Measurements from ENCODE around the gene FAM114A1. TPM values are rescaled to one million over a fixed set of nuclear protein-coding genes. Genes with fewer than 3 reads are reported as not detected.

The FAM114A1 gene
- total and polyA plus RNA-seq, 2 of the 8 experiments (the other 6 are each of a cell fraction or from before 2014, with no cell fraction given) = 9.5 to 12.0 TPM

- Histone ChIP-seq H2BK12ac (ENCODE audit: low read depth, low read length) (no peak overlapping the region), H3K27ac (ENCODE audit: low read depth, low read length) (no peak overlapping the region), H3K79me2 (ENCODE audit: control insufficient read depth in 1 of 2, insufficient read depth in 2 of 2, low read length in 2 of 2) (no peaks in the 10 kb centered on the region), H4K91ac (replicated peaks; ENCODE audit: insufficient read length, low read length) (no peak overlapping the region), H3K56ac (replicated peaks; ENCODE audit: insufficient read length, low read depth, low read length) (no peak overlapping the region), H3K18ac (ENCODE audit: extremely low read depth, low read length) (no peak overlapping the region), H4K20me1 (replicated peaks in 1 of 2; ENCODE audit: control insufficient read depth in 1 of 2, insufficient read depth in 2 of 2, low read length in 2 of 2) (no peaks in the 10 kb centered on the region), H3K4ac (replicated peaks; ENCODE audit: insufficient read length, low read depth, low read length) (no peak overlapping the region), H3K27me3 (replicated peaks in 1 of 4; ENCODE audit: control insufficient read depth in 3 of 4, extremely low read depth in 1 of 4, insufficient read depth in 3 of 4, low read length in 3 of 4) (no peaks in the 10 kb centered on the region), H4K8ac (ENCODE audit: extremely low read depth, insufficient read depth, low read length) (no peak overlapping the region), H2AK5ac (ENCODE audit: low read depth, low read length) (no peak overlapping the region), H4K5ac (ENCODE audit: insufficient read length, low read depth, low read length) (no peak overlapping the region), H3K14ac (ENCODE audit: insufficient read length) (no peak overlapping the region), H2BK5ac (ENCODE audit: low read depth, low read length) (no peak overlapping the region), H3K4me2 (ENCODE audit: insufficient read depth in 1 of 2, low read depth in 2 of 2, low read length in 2 of 2) (no peak overlapping the region), H2BK120ac (replicated peaks; ENCODE audit: low read depth, low read length) (no peak overlapping the region), H3K23me2 (ENCODE audit: low read depth, low read length) (no peaks in the 10 kb centered on the region), H2AFZ (ENCODE audit: low read length) (no peak overlapping the region), H2BK20ac (ENCODE audit: low read length) (no peak overlapping the region), H2BK15ac (ENCODE audit: low read length) (no peak overlapping the region), H3K4me1 (replicated peaks in 1 of 4; ENCODE audit: control insufficient read depth in 3 of 4, insufficient read depth in 4 of 4, low read length in 3 of 4) (no peaks in the 10 kb centered on the region), H3K36me3 (ENCODE audit: control insufficient read depth in 2 of 4, insufficient read depth in 4 of 4, low read length in 3 of 4) (no peaks in the 10 kb centered on the region), H3K9ac (replicated peaks in 1 of 4; ENCODE audit: extremely low read depth in 1 of 4, low read depth in 3 of 4, low read length in 3 of 4) (no peak overlapping the region), H3K79me1 (ENCODE audit: low read depth, low read length) (no peaks in the 10 kb centered on the region), H3K9me3 (ENCODE audit: insufficient read depth in 2 of 2, low read depth in 1 of 2, low read length in 1 of 2) (peaks cover 8 to 12% of the 10 kb centered on the region in 2 experiments; a peak in 3 of 4 replicates), H3K23ac (ENCODE audit: insufficient read length) (no peak overlapping the region), H3K4me3 (ENCODE audit: extremely low read depth in 1 of 4, insufficient read depth in 2 of 4, low read depth in 3 of 4, low read length in 4 of 4) (no peak overlapping the region)
- FAIRE-seq (no peak), DNase-seq (ENCODE audit: low read depth in 1 of 2, low spot score in 2 of 2) (no peak)
- 82% methylated on average over 5 of the region's 5 CpGs; no CpG with 5 or more reads in 1 of the 2 experiments for WGBS, 2 experiments (ENCODE audit: extremely low coverage in 1 of 2, insufficient coverage in 1 of 2, insufficient read length in 1 of 2, insufficient replicate concordance in 2 of 2, low coverage in 1 of 2, low lambda C conversion rate in 2 of 2, missing lambda C conversion rate in 1 of 2)
- ChIA-PET CTCF (ENCODE audit: partially characterized antibody) (interaction anchor here (0.6 to 1.3 kb wide), 3 partner anchors 26 to 75 kb away, joined by 3 to 4 read pairs (median 3); partner anchors contain the start of gene TLR10), POLR2A (ENCODE audit: partially characterized antibody) (no interaction called here)
- TF ChIP-seq ATF3 (IDR thresholded peaks at IDR 0.05; ENCODE audit: insufficient read depth, low read depth, low read length) (no peak), KDM4A (IDR thresholded peaks at IDR 0.05; ENCODE audit: low read depth, low read length, severe bottlenecking) (no peak), HDAC2 (IDR thresholded peaks at IDR 0.05; ENCODE audit: borderline replicate concordance in 1 of 2, low read depth in 2 of 2, low read length in 2 of 2) (no peak), TCF12 (IDR thresholded peaks at IDR 0.05; ENCODE audit: low read depth, low read length) (no peak), EP300 (IDR thresholded peaks at IDR 0.05; ENCODE audit: borderline replicate concordance in 1 of 2, low read depth in 2 of 2, low read length in 2 of 2) (no peak), SRF (IDR thresholded peaks at IDR 0.05; ENCODE audit: low read depth, low read length) (no peak), ZNF274 (IDR thresholded peaks at IDR 0.05; ENCODE audit: borderline replicate concordance, extremely low read depth, low read length) (no peak), YY1 (IDR thresholded peaks at IDR 0.05; ENCODE audit: low read depth, low read length) (no peak), MAX (IDR thresholded peaks at IDR 0.05) (no peak), USF2 (IDR thresholded peaks at IDR 0.05; ENCODE audit: low read length) (no peak), SIRT6 (IDR thresholded peaks at IDR 0.05; ENCODE audit: low read length) (no peak), NRF1 (IDR thresholded peaks at IDR 0.05; ENCODE audit: low read depth, low read length) (no peak)
These were observed 49.1 kb upstream of the FAM114A1 start for GRCh38 chr4:38818441-38818976.

Data from H1 (cell line).